Measurements from ENCODE around the gene SIRT3.

SIRT3 gene

GRCh38 chr11:279966-280705 is 44.0 kb upstream of the SIRT3 start:
- Histone ChIP-seq H3K4me3 (ENCODE audit: insufficient read depth, low read length, poor library complexity, severe bottlenecking) (no peak overlapping the region), H3K4me2 (ENCODE audit: low read depth, low read length, poor library complexity, severe bottlenecking) (no peak overlapping the region), H3K27me3 (ENCODE audit: low read length) (no peaks in the 10 kb centered on the region), H3K79me2 (ENCODE audit: insufficient read depth, low read length) (no peaks in the 10 kb centered on the region), H3K27ac (ENCODE audit: low read depth, low read length) (no peak overlapping the region), H3K9me3 (ENCODE audit: insufficient read depth, low read length) (no peaks in the 10 kb centered on the region), H2AFZ (ENCODE audit: low read depth, low read length, severe bottlenecking) (no peak overlapping the region), H3K9ac (ENCODE audit: low read length) (no peak overlapping the region), H3K9me2 (replicated peaks; ENCODE audit: insufficient read depth, low read length) (no peaks in the 10 kb centered on the region), H4K20me1 (ENCODE audit: low read depth, low read length) (no peaks in the 10 kb centered on the region), H3F3A (ENCODE audit: insufficient read depth) (no peaks in the 10 kb centered on the region), H3K36me3 (ENCODE audit: low read length) (no peaks in the 10 kb centered on the region)
- TF ChIP-seq EZH2phosphoT487 (conservative IDR thresholded peaks at IDR 0.05; ENCODE audit: low read length): no peak
- no peak for TF ChIP-seq CTCF (IDR thresholded peaks at IDR 0.05; ENCODE audit: insufficient read depth, low read length, poor library complexity, severe bottlenecking)

- TF ChIP-seq EZH2phosphoT487 (conservative IDR thresholded peaks at IDR 0.05; ENCODE audit: low read length) (no peak), CTCF (IDR thresholded peaks at IDR 0.05; ENCODE audit: insufficient read depth, low read length, poor library complexity, severe bottlenecking) (no peak)
- Histone ChIP-seq H2AFZ (ENCODE audit: low read depth, low read length, severe bottlenecking) (no peak overlapping the region), H3K27me3 (ENCODE audit: low read length) (no peaks in the 10 kb centered on the region), H3K4me3 (ENCODE audit: insufficient read depth, low read length, poor library complexity, severe bottlenecking) (no peak overlapping the region), H3K9ac (ENCODE audit: low read length) (no peak overlapping the region), H3K4me2 (ENCODE audit: low read depth, low read length, poor library complexity, severe bottlenecking) (no peak overlapping the region), H3K36me3 (ENCODE audit: low read length) (no peaks in the 10 kb centered on the region), H3K27ac (ENCODE audit: low read depth, low read length) (no peak overlapping the region), H3K9me3 (ENCODE audit: insufficient read depth, low read length) (no peaks in the 10 kb centered on the region), H3K9me2 (replicated peaks; ENCODE audit: insufficient read depth, low read length) (no peaks in the 10 kb centered on the region), H3K79me2 (ENCODE audit: insufficient read depth, low read length) (no peaks in the 10 kb centered on the region), H4K20me1 (ENCODE audit: low read depth, low read length) (no peaks in the 10 kb centered on the region), H3F3A (ENCODE audit: insufficient read depth) (no peaks in the 10 kb centered on the region)
These were observed 43.2 kb upstream of the SIRT3 start for GRCh38 chr11:279040-279965.

- H3K9me2 ChIP-seq (replicated peaks; ENCODE audit: insufficient read depth, low read length): no peaks in the 10 kb centered on the region
- no peaks in the 10 kb centered on the region for H3K9me3 ChIP-seq (ENCODE audit: insufficient read depth, low read length)
- no peak within 1 kb of the TSS for H2AFZ ChIP-seq (ENCODE audit: low read depth, low read length, severe bottlenecking)
- no peaks in the 10 kb centered on the region for H3K79me2 ChIP-seq (ENCODE audit: insufficient read depth, low read length)
- TF ChIP-seq CTCF (IDR thresholded peaks at IDR 0.05; ENCODE audit: insufficient read depth, low read length, poor library complexity, severe bottlenecking) (no peak), EZH2phosphoT487 (conservative IDR thresholded peaks at IDR 0.05; ENCODE audit: low read length) (no peak)
- H3K27me3 ChIP-seq (ENCODE audit: low read length): no peaks in the 10 kb centered on the region
- H4K20me1 ChIP-seq (ENCODE audit: low read depth, low read length): no peaks in the 10 kb centered on the region
- no peak within 1 kb of the TSS for H3K4me2 ChIP-seq (ENCODE audit: low read depth, low read length, poor library complexity, severe bottlenecking)
- H3K27ac ChIP-seq (ENCODE audit: low read depth, low read length): no peak within 1 kb of the TSS
- no peaks in the 10 kb centered on the region for H3F3A ChIP-seq (ENCODE audit: insufficient read depth)
- H3K9ac ChIP-seq (ENCODE audit: low read length): no peak within 1 kb of the TSS
- H3K36me3 ChIP-seq (ENCODE audit: low read length): no peaks in the 10 kb centered on the region
- H3K4me3 ChIP-seq (ENCODE audit: insufficient read depth, low read length, poor library complexity, severe bottlenecking): no peak within 1 kb of the TSS
These were observed 42.1 kb upstream of the SIRT3 start, which contains the start of gene NLRP6 for GRCh38 chr11:278001-278951. NLRP6 (plus strand) TSS chr11:278407; CDS start chr11:278570, 163 bp downstream.

Measured in SU-DHL-6 (cell line).